Activated T-helper 17 cell treated with anti-CD3 and anti-CD28 coated beads, Interleukin-2, amount 50 U/mL, for 72 hours (primary cell): ENCODE results near the gene SLC38A3. TPM values are rescaled to one million over a fixed set of nuclear protein-coding genes. Genes with fewer than 3 reads are reported as not detected.

Experiments used
- ATAC-seq: fragments of 150-1000 bp; cut with Tn5 transposase; replicated peaks from 2 replicates; pipeline ENCODE4 v1.10.0; 2021; ENCODE audit warnings: mild to moderate bottlenecking, moderate library complexity
- H3K27ac Mint-ChIP-seq: one replicate; pipeline ENCODE4 v1.8.0; 2022; ENCODE audit warnings: mixed read lengths
- H3K27me3 Mint-ChIP-seq: one replicate; pipeline ENCODE4 v1.8.0; 2022; ENCODE audit warnings: mixed read lengths
- H3K36me3 Mint-ChIP-seq: one replicate; pipeline ENCODE4 v1.8.0; 2022; ENCODE audit warnings: low read depth, mild to moderate bottlenecking, mixed read lengths
- H3K4me1 Mint-ChIP-seq: one replicate; pipeline ENCODE4 v1.8.0; 2022; ENCODE audit warnings: mixed read lengths
- H3K4me3 Mint-ChIP-seq: one replicate; pipeline ENCODE4 v1.8.0; 2022; ENCODE audit warnings: mild to moderate bottlenecking, mixed read lengths
- H3K9me3 Mint-ChIP-seq: one replicate; pipeline ENCODE4 v1.8.0; 2022; ENCODE audit warnings: mixed read lengths
- total RNA-seq, 2 donors: library from RNA; stranded (reverse); gene quantifications; one replicate each; pipeline ENCODE4 v1.2.3, GENCODE V29; 2022

The SLC38A3 gene
- total RNA-seq, 2 donors from 2014 or later: 0.71 TPM; not detected in 1

DNA sequence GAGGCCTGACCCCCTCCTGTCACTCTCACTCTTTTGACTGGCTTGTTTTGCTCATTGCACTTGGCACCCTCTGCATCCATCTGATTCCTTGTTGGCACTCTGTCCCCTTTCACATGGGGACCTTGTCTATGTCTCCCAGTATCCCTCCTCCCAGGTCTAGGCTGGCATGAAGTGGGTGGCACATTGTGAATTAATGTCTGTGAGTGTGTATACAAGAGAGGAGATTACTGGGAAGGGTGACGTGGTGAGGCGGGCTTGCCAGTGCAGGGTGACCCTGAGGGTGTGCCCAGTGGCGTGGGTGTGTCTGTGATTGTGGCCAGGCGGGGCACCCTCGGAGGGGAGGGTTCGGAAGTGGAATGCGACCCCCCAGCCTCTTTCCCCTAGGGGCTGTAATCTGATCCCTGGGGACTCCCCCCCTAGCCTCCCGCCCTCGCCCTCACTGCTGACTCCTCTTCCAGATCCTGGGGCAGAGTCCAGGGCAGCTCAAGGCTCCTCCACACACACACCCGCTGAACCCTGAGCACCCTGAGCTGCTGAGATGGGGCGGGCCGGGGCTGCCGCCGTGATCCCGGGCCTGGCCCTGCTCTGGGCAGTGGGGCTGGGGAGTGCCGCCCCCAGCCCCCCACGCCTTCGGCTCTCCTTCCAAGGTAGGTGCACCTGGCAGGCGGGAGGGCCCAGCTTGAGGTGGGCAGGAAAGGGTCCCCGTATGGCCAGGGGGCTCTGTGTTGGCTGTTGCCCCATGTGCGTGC is 63.8 kb downstream of the SLC38A3 start, which contains the start of gene SEMA3B:
Gene SEMA3B (plus strand): TSS at position 445 of the 749 bp plus-strand sequence. CDS start 94 bp downstream, at position 539.
- H3K36me3 Mint-ChIP-seq: no peaks in the 10 kb centered on the region

DNA sequence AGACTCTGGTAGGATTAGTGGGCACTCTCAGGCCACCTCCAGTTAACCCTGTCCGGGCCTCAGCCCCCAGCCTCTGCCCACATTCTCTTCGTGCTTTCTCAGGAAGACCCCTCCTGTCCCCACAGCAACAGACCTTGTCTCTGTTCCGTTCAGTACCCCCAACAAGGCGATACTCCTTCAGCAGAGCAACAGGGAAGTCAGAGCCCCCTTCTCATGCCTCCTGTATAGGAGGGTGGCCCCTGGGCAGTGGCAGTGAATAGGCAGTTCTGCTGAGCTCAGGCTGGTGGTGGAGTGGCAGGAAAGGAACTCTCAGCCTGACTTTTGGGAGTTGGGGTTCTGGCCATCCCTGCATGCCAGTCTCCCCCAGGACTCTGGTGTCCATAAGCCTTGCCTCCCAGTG is 64.4 kb downstream of the SLC38A3 start:
- Mint-ChIP-seq H3K4me1 (peaks cover 8% of the 10 kb centered on the region), H3K9me3 (no peaks in the 10 kb centered on the region), H3K4me3 (no peak overlapping the region), H3K27ac (no peak overlapping the region), H3K27me3 (peaks cover 9% of the 10 kb centered on the region), H3K36me3 (no peaks in the 10 kb centered on the region)
- no peak for ATAC-seq

More for the DNA sequence above, 63.8 kb downstream of the SLC38A3 start, which contains the start of gene SEMA3B:
- Mint-ChIP-seq H3K4me3 (no peak within 1 kb of the TSS), H3K27me3 (peaks cover 3% of the 10 kb centered on the region), H3K9me3 (no peaks in the 10 kb centered on the region), H3K27ac (no peak within 1 kb of the TSS), H3K4me1 (peaks cover 4% of the 10 kb centered on the region)
- ATAC-seq: no peak

DNA sequence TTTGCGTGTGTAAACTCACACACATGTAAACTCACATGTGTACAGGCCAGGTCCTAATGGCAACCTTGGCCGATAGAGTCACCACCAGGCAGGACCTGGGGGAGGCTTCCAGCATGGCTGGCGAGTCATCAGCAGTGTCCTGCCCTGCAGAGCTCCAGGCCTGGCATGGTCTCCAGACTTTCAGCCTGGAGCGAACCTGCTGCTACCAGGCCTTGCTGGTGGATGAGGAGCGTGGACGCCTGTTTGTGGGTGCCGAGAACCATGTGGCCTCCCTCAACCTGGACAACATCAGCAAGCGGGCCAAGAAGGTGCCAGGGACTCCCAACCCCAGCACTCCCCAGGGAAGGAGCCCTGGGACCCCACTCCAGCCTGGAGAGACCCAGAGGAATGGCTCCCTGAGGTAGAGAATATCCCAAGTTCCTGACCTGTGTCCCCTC is 64.9 kb downstream of the SLC38A3 start:
- Mint-ChIP-seq H3K9me3 (no peaks in the 10 kb centered on the region), H3K4me1 (peaks cover 9% of the 10 kb centered on the region), H3K4me3 (no peak overlapping the region), H3K27ac (no peak overlapping the region), H3K27me3 (peaks cover 12% of the 10 kb centered on the region), H3K36me3 (no peaks in the 10 kb centered on the region)
- ATAC-seq: no peak

DNA sequence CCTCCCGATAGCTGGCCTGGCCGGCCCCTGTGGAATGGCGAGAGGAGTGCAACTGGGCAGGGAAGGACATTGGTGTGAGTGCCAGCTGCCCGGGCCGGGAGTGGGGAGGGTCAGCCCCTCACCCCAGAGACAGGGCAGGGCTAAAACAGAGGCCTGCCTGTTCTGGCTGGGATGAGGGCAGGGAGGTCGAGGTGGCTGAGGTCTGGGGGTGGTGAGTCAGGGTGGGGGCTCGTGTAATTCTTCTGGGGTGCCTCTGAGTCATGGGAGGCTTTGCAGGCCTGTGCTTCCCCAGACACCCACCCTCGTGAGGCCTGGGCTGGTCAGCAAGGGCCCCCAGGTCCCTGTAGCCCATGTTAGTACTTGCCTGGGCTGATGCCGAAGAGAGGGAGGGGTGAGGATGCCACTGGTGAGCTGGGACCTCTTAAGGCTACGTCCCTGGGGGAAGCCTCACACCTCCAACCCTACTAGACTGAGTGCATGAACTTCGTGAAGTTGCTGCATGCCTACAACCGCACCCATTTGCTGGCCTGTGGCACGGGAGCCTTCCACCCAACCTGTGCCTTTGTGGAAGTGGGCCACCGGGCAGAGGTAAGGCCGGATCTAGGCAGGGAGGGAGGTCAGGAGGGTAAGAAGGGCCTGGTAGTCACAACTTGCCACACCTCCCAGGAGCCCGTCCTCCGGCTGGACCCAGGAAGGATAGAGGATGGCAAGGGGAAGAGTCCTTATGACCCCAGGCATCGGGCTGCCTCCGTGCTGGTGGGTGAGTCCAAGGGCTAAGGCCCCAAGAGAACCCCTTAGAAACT is 65.6 kb downstream of the SLC38A3 start:
- Mint-ChIP-seq H3K9me3 (no peaks in the 10 kb centered on the region), H3K27ac (no peak overlapping the region), H3K4me1 (peaks cover 9% of the 10 kb centered on the region), H3K36me3 (no peaks in the 10 kb centered on the region), H3K4me3 (no peak overlapping the region), H3K27me3 (peaks cover 17% of the 10 kb centered on the region)
- no peak for ATAC-seq

Other genes with a start within 250 kb of the SLC38A3 start
- gene RBM5, start 116.4 kb upstream of the SLC38A3 start, total RNA-seq: 100 to 1,000 TPM; 146 to 167 TPM
- 1 to 10 TPM in 1 of 2 donors, not detected in 1; 1.5 TPM for gene SEMA3F, start 49.9 kb upstream of the SLC38A3 start, total RNA-seq
- not detected for gene GNAT1, start 13.7 kb upstream of the SLC38A3 start, total RNA-seq
- gene GNAI2, start 30.9 kb downstream of the SLC38A3 start, total RNA-seq: 100 to 1,000 TPM; 283 to 392 TPM
- 1 to 10 TPM; 1.2 to 2.3 TPM for gene SEMA3B, start 63.9 kb downstream of the SLC38A3 start, total RNA-seq
- gene LSMEM2, start 73.8 kb downstream of the SLC38A3 start, total RNA-seq: under 1 TPM in 1 of 2 donors, not detected in 1; 0.34 TPM
- gene IFRD2, start 87.2 kb downstream of the SLC38A3 start, total RNA-seq: 100 to 1,000 TPM in 1 of 2 donors, 10 to 100 TPM in 1; 59.2 to 139 TPM
- gene HYAL3, start 94.1 kb downstream of the SLC38A3 start, total RNA-seq: 10 to 100 TPM; 12.2 to 13.0 TPM
- 10 to 100 TPM; 24.4 to 37.8 TPM for gene NAA80, start 94.1 kb downstream of the SLC38A3 start, total RNA-seq
- gene HYAL1, start 98.3 kb downstream of the SLC38A3 start, total RNA-seq: under 1 TPM in 1 of 2 donors, not detected in 1; 0.29 TPM
- gene HYAL2, start 117.5 kb downstream of the SLC38A3 start, total RNA-seq: 1 to 10 TPM; 5.1 to 8.5 TPM
- gene TUSC2, start 123.0 kb downstream of the SLC38A3 start, total RNA-seq: 10 to 100 TPM; 13.9 to 19.3 TPM
- 100 to 1,000 TPM in 1 of 2 donors, 10 to 100 TPM in 1; 85.8 to 139 TPM for gene RASSF1, start 135.6 kb downstream of the SLC38A3 start, total RNA-seq
- 10 to 100 TPM in 1 of 2 donors, 1 to 10 TPM in 1; 3.9 to 10.9 TPM for gene ZMYND10, start 140.5 kb downstream of the SLC38A3 start, total RNA-seq
- gene NPRL2, start 145.5 kb downstream of the SLC38A3 start, total RNA-seq: 10 to 100 TPM; 50.2 to 96.5 TPM
- 10 to 100 TPM; 35.6 to 40.8 TPM for gene CYB561D2, start 145.6 kb downstream of the SLC38A3 start, total RNA-seq
- 10 to 100 TPM; 14.3 to 21.9 TPM for gene TMEM115, start 154.2 kb downstream of the SLC38A3 start, total RNA-seq